Left ventricle myocardium superior (tissue), 1 donor: ENCODE data around the gene EIF4G1. TPM values are rescaled to one million over a fixed set of nuclear protein-coding genes. Genes with fewer than 3 reads are reported as not detected.

Source experiments
- ATAC-seq: fragments of 200-7000 bp; cut with Tn5 transposase; one replicate; pipeline ENCODE4 v1.9.1; 2020; ENCODE audit warnings: mild to moderate bottlenecking, moderate library complexity
- DNase-seq: peaks from one replicate; pipeline ENCODE4 v3.0.0-alpha.2; 2020
- intact Hi-C: fragments of 100-400 bp; cut with micrococcal nuclease; formaldehyde crosslinking; loops from one replicate; pipeline ENCODE4 v1.11.0; 2022
- total RNA-seq: library from RNA; stranded (reverse); fragmentation: NEBNext Ultra II Directional; extraction: Animal tissue kit (Norgen Biotek cat#: 25700); gene quantifications from one replicate; pipeline ENCODE4 v1.2.1, GENCODE V29; 2021
- donor health status: DM: no; HTN: yes; CAD: no; lungs with severe emphysema.

EIF4G1 gene
- total RNA-seq, 1 donor from 2014 or later, result 250 TPM

DNA sequence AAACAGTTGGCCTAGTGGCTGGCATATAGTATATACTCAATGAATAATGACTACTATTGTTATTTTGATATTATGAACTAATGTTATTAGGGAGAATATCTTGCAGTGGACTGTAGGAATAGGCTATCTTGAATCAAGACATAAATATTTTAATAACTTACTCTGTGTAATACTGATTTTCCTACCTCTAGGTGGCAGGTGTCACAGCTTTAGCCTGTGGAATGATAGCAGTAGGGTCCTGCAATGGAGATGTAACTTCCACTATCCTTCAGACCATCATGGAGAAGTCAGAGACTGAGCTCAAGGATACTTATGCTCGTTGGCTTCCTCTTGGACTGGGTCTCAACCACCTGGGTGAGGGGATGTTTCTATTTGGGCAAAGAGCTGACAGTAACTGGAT, 8.8 kb upstream of the EIF4G1 start:
- DNase-seq (no peak), ATAC-seq (no peak)
- intact Hi-C loops, result no loop called here

DNA sequence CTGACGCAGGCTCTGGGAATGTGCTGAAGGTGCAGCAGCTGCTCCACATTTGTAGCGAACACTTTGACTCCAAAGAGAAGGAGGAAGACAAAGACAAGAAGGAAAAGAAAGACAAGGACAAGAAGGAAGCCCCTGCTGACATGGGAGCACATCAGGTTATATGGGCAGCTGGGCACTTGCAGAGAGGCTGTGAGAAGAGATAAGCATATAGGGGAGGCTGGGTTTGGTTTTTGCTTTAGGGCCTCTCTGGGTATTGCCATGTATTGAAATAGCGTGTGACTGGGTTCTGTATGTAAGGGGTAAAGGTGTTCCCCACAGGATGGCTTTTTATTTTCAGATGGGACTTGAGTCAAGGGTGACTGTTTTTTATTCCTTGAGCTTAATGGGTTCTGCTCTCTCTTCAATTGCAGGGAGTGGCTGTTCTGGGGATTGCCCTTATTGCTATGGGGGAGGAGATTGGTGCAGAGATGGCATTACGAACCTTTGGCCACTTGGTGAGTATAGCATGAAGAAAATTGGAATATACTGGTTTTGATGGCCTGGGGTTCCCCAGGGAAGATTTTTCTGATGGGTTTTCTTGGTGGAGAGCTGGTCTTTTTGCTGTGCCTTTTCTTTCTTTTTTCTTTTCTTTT, 7.9 kb upstream of the EIF4G1 start:
- no peak for ATAC-seq
- intact Hi-C loops, result no loop called here

DNA sequence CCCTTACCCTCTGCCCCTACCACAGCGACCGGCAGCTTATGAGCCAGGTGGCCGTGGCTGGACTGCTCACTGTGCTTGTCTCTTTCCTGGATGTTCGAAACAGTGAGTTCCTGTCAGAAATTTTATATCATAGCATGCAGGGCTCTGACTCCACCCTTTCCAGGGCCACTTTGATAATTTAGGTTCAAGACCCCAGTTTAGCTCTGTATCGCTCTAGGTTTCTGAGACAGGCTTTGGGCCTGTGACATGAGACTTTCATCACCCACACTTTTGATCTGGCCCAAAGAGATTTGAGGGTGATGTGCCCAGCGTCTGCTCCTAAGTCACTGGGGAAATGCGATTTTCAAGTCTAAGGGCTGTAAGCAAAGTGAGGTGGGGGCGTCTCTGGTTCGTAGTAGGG, 6.5 kb upstream of the EIF4G1 start:
- intact Hi-C loops, result no loop called here
- ATAC-seq, result no peak
- DNase-seq, result no peak

More for the DNA sequence above, 7.9 kb upstream of the EIF4G1 start:
- DNase-seq, result no peak

DNA sequence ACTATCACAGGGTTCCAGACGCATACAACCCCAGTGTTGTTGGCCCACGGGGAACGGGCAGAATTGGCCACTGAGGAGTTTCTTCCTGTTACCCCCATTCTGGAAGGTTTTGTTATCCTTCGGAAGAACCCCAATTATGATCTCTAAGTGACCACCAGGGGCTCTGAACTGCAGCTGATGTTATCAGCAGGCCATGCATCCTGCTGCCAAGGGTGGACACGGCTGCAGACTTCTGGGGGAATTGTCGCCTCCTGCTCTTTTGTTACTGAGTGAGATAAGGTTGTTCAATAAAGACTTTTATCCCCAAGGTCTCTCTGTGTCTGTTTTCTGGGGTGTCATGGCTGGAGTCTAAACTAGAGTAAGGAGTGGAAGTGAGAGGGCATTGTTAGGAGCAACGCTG, 5.7 kb upstream of the EIF4G1 start:
- intact Hi-C loops, result no loop called here
- no peak for ATAC-seq
- no peak for DNase-seq

DNA sequence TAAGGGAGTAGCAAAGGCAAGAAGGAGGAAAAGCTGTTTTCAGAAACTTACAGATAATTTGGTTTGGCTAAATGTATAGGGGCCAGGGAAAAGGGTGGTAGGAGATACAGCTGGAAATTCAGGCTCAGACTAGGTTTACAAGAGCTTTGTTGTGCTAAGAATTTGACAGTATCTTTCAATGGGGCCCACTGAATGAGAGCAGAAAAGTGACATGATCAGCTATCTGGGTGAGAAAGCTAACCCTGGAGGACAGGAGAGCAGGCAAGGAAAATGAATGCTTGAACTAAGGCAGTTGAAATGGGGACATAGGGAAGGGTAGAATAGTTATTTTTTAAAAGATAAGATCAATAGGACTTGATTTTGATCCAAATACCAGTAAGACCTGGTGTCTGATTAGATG, 2.8 kb upstream of the EIF4G1 start:
- intact Hi-C loops, result no loop called here
- ATAC-seq (no peak), DNase-seq (no peak)

DNA sequence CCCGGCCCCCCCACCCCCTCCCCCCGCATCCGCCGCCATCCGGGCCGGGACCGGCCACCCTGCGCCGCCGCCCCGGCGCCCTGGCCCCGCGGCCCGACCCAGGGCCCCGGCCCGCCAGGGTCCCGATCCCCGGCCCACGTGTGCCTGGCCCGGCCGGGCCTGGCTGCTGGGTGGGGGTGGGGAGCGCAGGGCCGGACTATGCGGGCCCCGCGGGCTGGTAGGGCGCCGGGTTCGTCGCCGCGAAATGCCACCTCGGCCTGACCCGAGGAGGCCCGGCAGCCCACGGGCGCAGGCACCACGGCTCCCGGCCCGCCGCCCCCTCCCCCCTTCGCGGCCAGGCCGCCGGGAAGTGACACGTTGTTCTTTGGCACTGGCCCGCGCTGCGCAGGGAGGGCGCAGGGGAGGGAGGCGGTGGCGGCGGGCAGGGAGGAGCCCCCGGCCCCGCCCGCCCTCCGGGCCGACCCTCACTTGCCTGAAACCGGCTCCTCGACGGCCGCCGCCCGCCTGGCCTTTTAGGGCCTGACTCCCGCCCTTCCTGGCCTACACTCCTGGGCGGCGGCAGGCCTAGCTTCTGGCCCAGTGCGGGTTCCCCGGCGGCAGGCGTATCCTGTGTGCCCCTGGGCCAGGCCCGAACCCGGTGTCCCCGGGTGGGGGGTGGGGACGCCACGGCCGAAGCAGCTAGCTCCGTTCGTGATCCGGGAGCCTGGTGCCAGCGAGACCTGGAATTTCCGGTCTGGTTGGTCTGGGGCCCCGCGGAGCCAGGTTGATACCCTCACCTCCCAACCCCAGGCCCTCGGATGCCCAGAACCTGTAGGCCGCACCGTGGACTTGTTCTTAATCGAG, 515 bp downstream of the EIF4G1 start:
- intact Hi-C loops, result no loop called here

DNA sequence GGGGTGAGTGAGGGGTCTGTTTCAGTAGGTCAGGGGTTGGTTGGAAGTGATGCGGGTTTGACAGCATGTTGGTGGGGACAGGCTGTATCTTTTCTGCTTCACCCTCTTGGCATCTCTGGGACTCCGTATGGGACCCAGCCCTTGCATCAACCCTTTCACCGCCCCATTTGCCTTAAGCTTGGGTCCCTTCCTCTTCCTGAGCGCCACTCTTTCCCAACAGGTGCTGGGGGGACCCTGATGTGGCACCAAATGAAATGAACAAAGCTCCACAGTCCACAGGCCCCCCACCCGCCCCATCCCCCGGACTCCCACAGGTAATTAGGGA, 1.1 kb downstream of the EIF4G1 start:
- DNase-seq (no peak), ATAC-seq (no peak)
- intact Hi-C loops, result no loop called here

More for the DNA sequence above, 515 bp downstream of the EIF4G1 start:
- DNase-seq, result peak; percentile 94
- peak; percentile 79 for ATAC-seq

DNA sequence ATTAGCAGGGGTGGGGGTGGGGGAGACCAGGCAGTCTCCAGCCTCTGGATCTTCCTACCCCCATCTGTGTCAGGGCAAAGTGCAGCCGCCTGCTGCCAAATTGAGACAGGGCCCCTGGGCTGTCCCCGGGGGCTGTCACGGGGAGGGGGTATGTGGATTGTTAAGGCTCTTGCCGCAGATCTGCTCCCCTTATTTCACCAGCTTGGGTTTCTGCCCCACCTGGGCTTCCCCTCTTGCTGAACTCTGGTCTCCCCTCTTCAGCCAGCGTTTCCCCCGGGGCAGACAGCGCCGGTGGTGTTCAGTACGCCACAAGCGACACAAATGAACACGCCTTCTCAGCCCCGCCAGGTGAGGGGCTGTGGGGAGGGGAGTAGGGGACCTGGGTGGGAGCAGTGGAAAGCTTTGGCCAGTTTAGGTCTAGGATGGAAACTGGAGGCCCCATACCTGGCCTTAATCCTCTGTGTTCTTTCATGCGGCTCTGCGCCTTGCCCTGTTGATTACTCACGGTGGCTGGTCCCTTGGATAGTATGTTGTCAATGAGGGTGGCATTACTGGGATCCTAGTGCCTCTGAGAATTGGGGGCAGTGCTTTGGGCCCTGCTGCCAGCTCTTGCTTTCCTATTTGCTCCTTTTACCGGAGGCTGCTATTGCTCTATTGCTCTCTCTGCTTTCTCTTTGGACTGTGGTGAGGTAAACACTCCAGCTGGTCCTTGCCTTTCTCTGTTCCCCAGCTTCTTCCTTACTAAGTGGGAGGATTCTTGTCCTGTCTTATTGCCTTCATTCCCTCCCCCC, 1.7 kb downstream of the EIF4G1 start:
- intact Hi-C loops, result no loop called here
- DNase-seq, result no peak

DNA sequence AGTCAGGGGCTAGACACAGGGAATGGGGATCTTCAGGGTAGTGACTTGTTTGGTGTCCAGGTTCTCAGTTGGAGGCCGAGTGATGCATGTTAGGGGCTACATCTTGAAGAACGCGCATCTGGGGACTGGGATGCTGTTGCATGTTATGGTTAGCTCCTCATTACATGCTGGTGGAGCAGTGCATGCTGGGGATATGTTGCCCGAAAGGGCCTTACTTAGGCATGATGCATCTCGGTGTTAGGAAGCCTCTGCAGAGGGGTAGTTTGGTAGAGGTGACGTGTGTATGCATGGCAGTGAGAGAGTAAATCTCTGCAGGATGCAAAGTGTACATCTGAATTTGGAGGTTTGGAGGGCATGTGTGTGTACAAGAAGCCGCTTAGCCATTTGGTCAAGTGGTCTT, 2.4 kb downstream of the EIF4G1 start:
- no peak for DNase-seq
- ATAC-seq, result no peak
- intact Hi-C loops, result no loop called here

More for the DNA sequence above, 1.7 kb downstream of the EIF4G1 start:
- no peak for ATAC-seq

DNA sequence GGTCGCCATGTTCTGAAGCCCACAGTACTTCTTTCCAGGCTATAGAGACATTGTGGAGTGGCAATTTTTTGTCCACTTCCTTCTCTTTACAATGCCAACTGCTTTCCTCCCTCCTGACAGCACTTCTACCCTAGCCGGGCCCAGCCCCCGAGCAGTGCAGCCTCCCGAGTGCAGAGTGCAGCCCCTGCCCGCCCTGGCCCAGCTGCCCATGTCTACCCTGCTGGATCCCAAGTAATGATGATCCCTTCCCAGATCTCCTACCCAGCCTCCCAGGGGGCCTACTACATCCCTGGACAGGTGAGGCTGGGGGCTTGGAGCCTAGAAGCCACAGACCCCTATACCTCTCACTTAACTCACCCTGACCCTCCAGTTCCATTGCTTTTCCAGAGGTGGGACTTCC, 2.8 kb downstream of the EIF4G1 start:
- ATAC-seq, result no peak
- intact Hi-C loops, result no loop called here
- no peak for DNase-seq

DNA sequence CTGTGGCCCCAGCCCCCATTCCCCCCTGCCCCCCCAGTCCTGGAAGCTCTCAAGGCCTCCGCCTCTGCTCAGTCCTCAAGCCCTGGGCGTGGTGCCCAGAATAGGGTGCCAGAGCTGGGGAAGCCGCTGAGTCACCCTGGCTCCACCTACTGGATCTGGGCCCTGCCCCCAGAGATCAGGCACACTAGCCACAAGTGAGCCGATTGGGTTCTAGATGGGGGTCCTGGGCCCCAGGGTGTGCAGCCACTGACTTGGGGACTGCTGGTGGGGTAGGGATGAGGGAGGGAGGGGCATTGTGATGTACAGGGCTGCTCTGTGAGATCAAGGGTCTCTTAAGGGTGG, 5.7 kb downstream of the EIF4G1 start:
- peak; percentile 90 for ATAC-seq
- intact Hi-C loops, result no loop called here
- peak; percentile 98 for DNase-seq

DNA sequence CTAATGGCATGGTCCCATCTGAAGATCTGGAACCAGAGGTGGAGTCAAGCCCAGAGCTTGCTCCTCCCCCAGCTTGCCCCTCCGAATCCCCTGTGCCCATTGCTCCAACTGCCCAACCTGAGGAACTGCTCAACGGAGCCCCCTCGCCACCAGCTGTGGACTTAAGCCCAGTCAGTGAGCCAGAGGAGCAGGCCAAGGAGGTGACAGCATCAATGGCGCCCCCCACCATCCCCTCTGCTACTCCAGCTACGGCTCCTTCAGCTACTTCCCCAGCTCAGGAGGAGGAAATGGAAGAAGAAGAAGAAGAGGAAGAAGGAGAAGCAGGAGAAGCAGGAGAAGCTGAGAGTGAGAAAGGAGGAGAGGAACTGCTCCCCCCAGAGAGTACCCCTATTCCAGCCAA, 7.3 kb downstream of the EIF4G1 start:
- DNase-seq (peak; percentile 26), ATAC-seq (no peak)
- intact Hi-C loops, result no loop called here

DNA sequence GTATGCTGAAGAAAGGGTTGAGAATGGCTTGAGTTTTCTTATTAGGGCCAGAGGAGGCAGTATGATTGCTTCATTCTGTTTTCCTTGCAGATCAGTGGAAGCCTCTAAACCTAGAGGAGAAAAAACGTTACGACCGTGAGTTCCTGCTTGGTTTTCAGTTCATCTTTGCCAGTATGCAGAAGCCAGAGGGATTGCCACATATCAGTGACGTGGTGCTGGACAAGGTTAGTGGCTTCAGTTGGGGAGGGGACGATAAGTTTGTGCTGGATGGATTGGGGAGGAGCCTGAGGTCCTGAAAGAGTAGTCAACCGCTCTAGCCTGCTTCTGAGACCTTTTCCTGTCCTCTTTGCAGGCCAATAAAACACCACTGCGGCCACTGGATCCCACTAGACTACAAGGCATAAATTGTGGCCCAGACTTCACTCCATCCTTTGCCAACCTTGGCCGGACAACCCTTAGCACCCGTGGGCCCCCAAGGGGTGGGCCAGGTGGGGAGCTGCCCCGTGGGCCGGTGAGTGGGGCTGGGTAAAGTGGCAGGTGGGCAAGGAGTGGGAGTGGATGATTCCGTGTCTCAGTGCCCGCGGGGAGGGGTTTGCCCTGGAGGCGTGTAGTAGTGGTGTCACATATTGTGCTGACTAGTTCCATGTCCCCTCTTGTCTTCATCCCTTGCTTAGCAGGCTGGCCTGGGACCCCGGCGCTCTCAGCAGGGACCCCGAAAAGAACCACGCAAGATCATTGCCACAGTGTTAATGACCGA, 8.5 kb downstream of the EIF4G1 start:
- peak; percentile 33 for DNase-seq
- ATAC-seq, result no peak
- intact Hi-C loops, result no loop called here

DNA sequence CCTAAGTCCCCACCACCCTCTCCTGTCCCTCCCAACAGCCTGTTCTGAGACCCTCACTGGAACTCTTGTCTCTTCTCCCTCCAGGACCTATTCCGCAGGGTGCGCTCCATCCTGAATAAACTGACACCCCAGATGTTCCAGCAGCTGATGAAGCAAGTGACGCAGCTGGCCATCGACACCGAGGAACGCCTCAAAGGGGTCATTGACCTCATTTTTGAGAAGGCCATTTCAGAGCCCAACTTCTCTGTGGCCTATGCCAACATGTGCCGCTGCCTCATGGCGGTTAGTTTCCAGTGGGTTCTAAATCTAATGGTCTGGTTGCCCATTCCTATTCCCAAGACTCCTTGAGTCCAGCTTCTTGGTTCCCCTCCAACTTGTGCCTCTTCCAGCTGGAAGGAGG, 9.3 kb downstream of the EIF4G1 start:
- intact Hi-C loops, result no loop called here
- peak; percentile 51 for DNase-seq
- no peak for ATAC-seq

DNA sequence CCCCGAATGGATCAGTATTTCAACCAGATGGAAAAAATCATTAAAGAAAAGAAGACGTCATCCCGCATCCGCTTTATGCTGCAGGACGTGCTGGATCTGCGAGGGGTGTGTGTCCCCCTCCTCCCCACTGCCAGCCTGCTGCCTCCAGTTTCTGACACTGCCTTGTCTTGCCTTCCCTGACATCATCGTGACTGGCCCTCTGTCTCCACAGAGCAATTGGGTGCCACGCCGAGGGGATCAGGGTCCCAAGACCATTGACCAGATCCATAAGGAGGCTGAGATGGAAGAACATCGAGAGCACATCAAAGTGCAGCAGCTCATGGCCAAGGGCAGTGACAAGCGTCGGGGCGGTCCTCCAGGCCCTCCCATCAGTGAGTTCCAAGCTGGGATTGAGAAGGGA, 10.9 kb downstream of the EIF4G1 start:
- intact Hi-C loops, result no loop called here
- no peak for ATAC-seq
- DNase-seq, result peak; percentile 20

DNA sequence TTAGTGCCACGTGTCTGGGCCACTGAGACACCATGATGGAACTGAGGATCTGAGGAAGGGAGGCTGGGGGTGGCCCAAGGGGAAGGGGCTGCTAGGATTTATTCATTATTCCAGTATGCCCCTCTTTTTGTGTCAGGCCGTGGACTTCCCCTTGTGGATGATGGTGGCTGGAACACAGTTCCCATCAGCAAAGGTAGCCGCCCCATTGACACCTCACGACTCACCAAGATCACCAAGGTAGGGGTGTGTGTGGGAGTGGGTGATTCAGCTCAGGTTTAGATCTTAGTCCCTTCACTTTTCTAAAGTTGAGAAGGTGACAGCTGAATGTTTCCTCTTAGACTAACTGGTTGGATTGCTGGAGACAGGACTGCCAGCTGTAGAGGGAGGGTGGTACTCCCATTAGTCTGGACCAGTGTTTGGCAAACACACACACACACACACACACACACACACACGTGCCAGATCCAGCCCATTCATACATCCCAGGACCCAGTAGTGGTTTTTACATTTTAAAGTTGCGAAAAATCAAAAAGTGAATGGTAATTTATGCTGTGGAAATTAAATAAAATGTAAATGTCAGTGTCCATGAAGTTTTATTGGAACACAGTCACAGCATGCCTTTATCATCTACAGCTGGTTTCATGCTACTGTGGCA, 11.4 kb downstream of the EIF4G1 start:
- intact Hi-C loops, result no loop called here
- ATAC-seq, result no peak
- no peak for DNase-seq

DNA sequence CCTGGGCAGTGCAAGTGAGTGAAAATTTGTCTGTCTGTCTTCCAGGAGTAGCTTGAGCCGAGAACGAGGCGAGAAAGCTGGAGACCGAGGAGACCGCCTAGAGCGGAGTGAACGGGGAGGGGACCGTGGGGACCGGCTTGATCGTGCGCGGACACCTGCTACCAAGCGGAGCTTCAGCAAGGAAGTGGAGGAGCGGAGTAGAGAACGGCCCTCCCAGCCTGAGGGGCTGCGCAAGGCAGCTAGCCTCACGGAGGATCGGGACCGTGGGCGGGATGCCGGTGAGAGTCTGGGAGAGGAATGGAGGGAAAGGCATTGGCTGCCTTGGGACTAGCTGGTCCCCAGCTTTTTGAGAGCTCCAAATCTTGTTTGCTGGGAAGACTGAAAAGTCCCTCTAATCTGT, 12.8 kb downstream of the EIF4G1 start:
- ATAC-seq, result no peak

DNA sequence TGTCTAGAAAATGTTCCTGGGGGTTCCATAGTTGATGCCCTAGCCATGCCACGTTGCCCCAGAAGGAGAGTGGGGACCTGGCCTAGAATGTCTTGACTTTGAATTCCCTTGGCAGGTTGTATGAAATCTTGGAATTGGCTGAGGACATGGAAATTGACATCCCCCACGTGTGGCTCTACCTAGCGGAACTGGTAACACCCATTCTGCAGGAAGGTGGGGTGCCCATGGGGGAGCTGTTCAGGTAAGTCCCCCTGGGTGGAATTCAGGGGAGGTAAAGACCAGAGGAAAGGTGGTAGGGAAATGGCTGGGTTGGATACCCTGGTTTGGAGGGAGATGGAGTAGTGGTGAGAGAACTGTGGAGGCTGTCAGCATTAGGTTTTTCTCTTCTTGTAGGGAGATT, 14.1 kb downstream of the EIF4G1 start:
- DNase-seq (no peak), ATAC-seq (no peak)
- intact Hi-C loops, result no loop called here

More for the DNA sequence above, 12.8 kb downstream of the EIF4G1 start:
- no peak for DNase-seq
- intact Hi-C loops, result no loop called here

DNA sequence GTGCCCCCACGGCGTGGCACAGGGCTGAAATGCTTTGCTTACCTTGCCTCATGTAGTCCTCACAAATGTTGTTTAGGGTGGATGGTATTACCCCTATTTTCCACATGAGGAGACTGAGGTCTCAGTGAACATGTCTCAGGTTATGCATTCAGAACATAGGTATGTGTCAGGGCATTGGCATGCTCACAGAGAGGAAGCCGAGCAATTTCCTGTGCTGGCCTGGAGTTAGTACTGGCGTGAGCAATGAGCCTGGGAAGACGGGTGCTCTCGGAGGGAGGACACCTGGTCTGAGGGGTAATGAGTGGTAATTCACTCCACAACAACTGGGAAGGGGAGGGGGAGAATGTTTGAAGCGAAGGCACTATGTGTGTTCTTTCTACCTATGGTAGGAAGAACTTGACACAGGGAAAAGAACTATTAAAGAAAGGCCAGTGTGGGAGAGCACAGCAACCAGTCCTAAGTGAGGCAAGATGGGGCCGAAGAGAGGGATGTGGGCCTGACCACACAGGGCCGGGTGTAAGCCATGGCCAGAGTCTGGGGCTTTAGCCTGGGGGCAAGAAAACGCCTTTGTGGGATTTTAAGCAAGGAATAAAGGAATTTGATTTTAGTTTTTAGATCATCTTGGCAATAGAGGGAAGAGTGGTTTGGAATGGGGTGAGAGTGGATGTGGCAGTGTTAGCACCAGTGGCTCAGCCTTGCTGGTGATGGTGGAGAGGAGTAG, 18.1 kb downstream of the EIF4G1 start:
- DNase-seq (no peak), ATAC-seq (no peak)
- intact Hi-C loops, result no loop called here
